G401.6 (cell line): ENCODE results near the gene BLOC1S3.

ENCODE experiments used
- FAIRE-seq: peaks from 2 replicates; lab custom pipeline; 2012; peaks lifted over from hg19 to GRCh38; lab: Jason Lieb, UNC

BLOC1S3 gene, protein sequence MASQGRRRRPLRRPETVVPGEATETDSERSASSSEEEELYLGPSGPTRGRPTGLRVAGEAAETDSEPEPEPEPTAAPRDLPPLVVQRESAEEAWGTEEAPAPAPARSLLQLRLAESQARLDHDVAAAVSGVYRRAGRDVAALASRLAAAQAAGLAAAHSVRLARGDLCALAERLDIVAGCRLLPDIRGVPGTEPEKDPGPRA

GRCh38 chr19:45178262-45179071, at the start of gene BLOC1S3:
TSS of gene BLOC1S3 (plus strand) at chr19:45178784. CDS start at chr19:45179297, 513 bp downstream.
- peak; percentile 100 for FAIRE-seq

GRCh38 chr19:45128806-45129205, 49.8 kb upstream of the BLOC1S3 start:
- no peak for FAIRE-seq

DNA sequence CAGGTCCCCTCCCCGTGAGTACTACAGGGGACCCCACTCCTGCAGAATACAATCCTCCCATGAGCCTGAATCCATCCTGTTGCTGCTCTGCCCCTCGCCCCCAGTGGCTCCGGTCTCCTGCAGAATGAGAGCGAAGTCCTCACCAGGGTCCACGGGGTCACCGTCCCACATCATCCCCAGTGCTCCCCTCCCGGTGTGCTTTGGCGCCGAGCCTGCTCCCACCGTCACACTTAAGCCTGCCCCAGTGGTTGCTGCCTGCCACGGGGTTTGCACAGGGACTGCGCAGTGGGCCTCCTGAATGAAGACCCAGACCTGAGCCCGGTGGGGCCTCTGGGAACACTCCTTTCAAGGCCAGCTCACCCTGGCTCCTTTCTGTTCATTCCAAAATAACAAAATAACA, 48.3 kb upstream of the BLOC1S3 start:
- no peak for FAIRE-seq

- no peak for FAIRE-seq
Observed at GRCh38 chr19:45130888-45131615, 47.5 kb upstream of the BLOC1S3 start.

- no peak for FAIRE-seq
Observed at GRCh38 chr19:45133661-45134060, 44.9 kb upstream of the BLOC1S3 start.

DNA sequence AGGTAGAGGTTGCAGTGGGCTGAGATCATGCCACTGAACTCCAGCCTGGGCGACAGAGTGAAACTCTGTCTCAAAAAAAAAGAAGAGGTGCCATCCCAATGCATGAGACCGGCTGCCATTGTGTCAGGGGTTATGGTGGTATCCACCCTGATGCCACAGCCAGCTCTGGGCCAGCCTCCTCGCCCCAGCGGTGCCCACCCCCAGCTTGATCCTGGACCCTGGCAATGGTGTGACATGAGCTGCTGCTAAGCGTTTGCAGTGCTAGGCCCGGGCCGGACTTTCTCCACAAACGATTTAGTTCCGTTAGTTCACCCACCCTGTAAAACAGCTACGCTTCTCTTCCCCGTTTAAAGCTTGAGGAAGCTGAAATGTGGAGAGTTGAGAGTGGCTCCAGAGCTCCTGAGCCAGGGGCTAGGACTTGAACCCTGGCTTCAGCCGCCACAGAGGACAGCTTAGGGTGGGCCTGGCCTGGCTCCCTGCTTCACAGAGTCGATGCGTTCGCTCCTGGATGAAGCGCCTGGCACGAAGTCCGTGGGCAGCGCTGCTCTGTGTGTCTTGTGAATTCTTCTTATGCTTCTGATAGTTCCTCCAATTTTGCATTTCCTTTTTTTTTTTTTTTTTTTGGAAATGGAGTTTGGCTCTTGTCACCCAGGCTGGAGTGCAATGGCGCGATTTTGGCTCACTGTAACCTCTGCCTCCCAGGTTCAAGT, 43.3 kb upstream of the BLOC1S3 start:
- no peak for FAIRE-seq

DNA sequence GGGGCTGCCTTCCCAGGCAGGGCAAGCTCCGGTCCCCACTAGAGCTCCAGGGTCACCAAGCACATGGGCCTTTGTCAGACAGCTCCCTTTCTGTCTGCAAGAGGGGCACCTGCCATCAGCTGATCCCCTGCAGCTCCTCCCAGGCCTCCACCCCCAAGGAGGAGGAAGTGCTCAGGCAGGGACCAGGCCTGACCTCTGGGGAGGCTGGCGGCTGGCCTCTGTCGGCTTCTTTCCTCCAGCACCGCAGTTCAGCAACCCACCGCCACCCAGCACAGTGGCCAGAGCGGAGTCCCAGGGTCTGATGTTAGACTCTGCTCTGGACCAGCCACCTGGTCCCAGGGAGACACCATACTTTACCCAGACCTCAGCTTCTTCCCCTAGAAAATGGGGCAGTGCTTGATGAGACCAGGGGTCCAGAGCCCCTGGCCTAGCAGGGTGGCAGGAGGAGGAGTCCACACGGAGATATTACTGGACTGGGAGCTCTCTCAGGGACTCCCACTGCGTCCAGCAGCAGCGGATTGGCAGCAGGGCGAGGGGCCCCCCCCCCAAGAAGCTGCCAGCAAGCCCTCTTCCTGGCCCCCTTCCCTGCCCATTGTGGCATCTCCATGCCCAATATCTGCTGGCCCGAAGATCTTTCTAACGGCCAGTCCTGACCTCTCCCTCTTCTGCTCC, 41.9 kb upstream of the BLOC1S3 start:
- no peak for FAIRE-seq

GRCh38 chr19:45137179-45137761, 41.3 kb upstream of the BLOC1S3 start:
- no peak for FAIRE-seq

DNA sequence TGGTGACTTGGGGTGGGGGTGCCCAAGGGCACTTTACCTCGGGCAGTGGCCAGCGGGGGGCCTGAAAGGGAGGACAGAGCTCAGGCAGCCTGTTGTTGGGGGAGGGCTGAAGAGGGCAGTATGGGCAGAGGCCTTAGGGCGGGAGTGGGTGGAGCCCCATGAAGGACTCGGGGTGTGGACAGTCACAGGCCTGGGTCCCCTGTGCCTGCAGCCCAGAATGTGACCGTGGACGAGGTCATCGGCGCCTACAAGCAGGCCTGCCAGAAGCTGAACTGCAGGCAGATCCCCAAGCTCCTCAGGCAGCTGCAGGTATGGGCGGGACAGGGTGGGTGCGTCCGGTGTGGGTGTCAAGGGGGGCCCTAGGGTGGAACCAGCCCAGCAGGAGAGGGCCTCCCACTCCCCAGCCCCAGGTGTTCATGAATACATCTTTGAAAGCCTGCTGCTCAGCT, 40.3 kb upstream of the BLOC1S3 start:
- FAIRE-seq = no peak

DNA sequence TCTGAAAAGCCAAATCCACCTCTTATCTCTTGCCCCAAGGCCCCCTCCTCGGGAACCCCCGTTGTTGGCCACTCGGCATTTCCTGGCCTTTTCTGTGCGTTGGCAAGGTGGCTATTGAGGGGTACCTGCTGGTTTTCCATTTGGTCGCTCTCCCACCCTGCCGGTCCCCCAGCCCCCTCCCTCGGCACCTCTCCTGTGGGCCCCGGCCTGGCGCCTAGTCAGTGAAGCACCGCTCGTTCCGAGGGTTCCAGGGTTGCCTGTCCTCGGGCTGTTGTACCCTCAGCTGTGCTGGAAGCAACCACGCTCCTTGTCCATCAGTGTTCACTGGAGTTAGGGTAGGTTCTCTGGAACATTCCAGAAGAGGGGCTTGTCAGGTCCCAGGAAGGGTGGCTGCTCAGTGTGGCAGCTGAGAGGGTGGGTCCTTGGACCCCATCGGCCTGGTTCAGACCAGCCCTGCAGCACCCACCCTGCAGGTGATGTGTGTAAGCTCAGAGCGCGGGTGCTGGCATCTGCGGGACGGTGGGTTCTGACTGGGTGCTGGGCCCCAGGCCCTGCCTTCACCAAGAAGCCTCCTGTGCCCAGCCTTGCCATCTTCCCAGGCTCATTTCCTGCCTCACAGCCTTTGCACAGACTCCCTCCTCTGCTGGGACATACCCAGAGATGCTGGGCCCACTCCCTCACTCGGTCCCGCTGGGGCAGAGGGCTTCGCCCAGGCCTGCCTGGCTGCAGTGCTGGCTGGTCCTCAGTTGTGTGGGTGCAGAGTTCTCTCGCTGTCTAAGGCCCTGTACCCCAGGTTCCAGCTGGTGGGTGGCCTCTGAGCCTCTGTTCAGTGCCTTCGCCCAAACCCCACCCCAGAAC, 39.1 kb upstream of the BLOC1S3 start:
- no peak for FAIRE-seq

- no peak for FAIRE-seq
Observed at GRCh38 chr19:45140144-45140503, 38.5 kb upstream of the BLOC1S3 start.

DNA sequence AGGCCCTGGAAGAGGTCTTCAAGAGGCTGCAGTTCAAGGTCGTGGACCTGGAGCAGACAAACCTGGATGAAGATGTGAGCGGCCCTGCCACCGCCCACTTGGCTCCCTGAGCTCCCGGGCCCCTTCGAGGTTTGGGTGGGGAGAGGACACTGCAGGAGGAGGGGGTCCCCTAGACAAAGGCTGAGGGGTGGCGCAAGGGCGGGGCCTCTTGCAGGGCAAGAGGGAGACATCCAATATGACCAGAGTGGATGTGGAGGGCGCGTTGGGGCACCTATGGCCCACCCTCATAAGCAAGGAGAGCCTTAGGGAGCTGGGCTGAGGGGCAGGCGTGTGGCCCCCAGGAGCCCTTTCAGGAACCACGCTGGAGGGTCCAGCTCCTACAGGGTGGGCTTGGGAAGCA, 38.1 kb upstream of the BLOC1S3 start:
- FAIRE-seq = no peak

DNA sequence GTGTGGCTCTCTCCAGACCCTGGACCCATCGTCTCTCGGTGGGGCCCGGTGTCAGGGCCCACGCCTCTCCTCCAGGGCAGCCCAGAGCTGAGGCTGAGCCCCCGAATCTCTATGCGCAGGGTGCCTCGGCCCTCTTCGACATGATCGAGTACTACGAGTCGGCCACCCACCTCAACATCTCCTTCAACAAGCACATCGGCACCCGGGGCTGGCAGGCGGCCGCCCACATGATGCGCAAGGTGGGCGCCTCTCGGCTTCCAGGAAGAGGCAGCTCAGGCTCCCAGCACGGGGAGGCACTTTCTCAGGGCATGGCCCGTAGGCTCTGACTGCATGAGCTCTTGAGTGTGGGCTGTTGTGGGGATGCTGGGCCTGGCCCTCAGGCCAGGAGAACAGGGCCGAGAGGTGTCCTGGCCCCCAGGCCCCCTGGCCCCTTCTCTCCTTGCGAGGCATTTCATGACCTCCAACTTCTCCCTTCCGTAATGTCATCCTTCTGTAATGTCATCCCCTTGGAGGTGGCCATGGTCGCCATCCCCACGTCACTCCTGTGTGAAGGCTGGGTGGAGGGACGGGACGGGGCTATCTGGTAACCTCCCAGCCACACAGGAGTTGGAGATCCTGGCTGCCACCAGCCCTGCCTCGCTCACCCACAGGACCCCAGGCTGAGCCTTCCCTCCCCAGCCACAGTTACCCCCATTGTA, 37.2 kb upstream of the BLOC1S3 start:
- FAIRE-seq = no peak

- FAIRE-seq = no peak
Observed at GRCh38 chr19:45142016-45142725, 36.4 kb upstream of the BLOC1S3 start.

- no peak for FAIRE-seq
Observed at GRCh38 chr19:45142726-45143110, 35.9 kb upstream of the BLOC1S3 start.

GRCh38 chr19:45144431-45145269, 33.9 kb upstream of the BLOC1S3 start:
- FAIRE-seq = no peak

DNA sequence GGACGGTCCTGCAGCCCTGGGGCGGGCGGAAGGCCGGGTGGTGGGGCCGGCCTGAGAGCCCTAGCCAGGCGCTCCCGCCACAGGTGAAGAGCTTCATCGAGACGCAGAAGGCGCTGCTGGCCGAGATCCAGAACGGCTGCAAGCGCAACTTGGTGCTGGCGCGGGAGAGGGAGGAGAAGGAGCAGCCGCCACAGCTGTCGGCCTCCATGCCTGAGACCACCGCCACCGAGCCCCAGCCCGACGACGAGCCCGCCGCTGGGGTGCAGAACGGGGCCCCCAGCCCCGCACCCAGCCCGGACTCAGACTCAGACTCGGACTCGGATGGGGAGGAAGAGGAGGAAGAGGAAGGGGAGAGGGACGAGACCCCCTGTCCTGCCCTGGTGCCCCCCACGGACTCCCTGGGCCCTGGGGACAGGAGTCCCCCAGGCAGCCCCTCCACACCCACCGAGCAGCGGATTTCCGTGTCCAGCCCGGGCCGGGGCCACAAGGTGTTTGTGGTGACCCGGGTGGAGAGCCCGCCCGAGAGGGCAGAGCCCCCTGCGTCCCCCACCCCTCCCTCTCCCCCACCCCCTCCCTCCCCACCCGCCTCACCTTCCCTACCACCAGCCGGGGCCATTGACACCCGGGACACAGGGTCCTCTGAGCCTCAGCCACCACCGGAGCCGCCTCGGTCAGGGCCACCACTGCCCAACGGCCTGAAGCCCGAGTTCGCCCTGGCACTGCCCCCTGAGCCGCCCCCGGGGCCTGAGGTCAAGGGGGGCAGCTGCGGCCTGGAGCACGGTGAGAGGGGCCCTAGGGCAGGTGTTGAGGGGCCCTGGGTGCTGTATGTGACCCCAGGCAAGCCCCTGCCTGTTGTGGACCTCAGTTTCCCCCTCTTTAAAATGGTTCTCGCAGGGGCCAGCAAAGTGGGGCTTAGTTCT, 33.1 kb upstream of the BLOC1S3 start:
- no peak for FAIRE-seq
